ENCODE results near the gene OPCML. TPM values are rescaled to one million over a fixed set of nuclear protein-coding genes. Genes with fewer than 3 reads are reported as not detected.

OPCML gene
- total RNA-seq, 1 donor from 2014 or later = 0.61 TPM

- peaks cover 2% of the 10 kb centered on the region for H3K27me3 Mint-ChIP-seq (ENCODE audit: unreplicated experiment)
- DNase-seq = no peak
- no peak overlapping the region for H3K4me3 Mint-ChIP-seq (ENCODE audit: unreplicated experiment)
- H3K27ac Mint-ChIP-seq (ENCODE audit: unreplicated experiment) = no peak overlapping the region
- peaks cover 7% of the 10 kb centered on the region for H3K9me3 Mint-ChIP-seq (ENCODE audit: unreplicated experiment)
- peaks cover 4% of the 10 kb centered on the region for H3K36me3 Mint-ChIP-seq (ENCODE audit: unreplicated experiment)
- TF ChIP-seq, protein P1, sequence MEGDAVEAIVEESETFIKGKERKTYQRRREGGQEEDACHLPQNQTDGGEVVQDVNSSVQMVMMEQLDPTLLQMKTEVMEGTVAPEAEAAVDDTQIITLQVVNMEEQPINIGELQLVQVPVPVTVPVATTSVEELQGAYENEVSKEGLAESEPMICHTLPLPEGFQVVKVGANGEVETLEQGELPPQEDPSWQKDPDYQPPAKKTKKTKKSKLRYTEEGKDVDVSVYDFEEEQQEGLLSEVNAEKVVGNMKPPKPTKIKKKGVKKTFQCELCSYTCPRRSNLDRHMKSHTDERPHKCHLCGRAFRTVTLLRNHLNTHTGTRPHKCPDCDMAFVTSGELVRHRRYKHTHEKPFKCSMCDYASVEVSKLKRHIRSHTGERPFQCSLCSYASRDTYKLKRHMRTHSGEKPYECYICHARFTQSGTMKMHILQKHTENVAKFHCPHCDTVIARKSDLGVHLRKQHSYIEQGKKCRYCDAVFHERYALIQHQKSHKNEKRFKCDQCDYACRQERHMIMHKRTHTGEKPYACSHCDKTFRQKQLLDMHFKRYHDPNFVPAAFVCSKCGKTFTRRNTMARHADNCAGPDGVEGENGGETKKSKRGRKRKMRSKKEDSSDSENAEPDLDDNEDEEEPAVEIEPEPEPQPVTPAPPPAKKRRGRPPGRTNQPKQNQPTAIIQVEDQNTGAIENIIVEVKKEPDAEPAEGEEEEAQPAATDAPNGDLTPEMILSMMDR (IDR thresholded peaks at IDR 0.05; ENCODE audit: partially characterized antibody, unreplicated experiment) = no peak
- H3K4me1 Mint-ChIP-seq (ENCODE audit: low read depth, unreplicated experiment) = peaks cover 18% of the 10 kb centered on the region
Observed at GRCh38 chr11:133222425-133223330, 309.6 kb downstream of the OPCML start.

DNA sequence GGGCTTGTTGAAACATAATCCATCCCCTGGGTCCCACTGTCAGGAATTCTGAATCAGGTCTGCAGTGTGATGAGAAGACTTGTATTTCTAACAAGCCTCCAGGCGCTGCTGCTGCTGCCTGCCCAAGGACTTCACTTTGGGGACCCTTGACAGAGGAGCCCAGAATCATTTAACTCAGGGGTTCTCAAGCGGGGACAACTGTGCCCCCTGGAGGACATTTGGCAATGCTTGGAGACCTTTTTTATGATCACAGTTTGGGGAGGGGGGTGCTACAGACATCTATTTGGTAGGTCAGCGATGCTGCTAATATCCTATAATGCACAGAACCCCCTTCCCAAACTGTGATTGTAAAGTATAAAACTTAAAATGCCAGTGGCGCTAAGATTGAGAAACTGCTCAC is 312.8 kb downstream of the OPCML start:
- Mint-ChIP-seq H3K27ac (ENCODE audit: unreplicated experiment) (no peak overlapping the region), H3K36me3 (ENCODE audit: unreplicated experiment) (peaks cover 4% of the 10 kb centered on the region), H3K4me3 (ENCODE audit: unreplicated experiment) (no peak overlapping the region), H3K9me3 (ENCODE audit: unreplicated experiment) (peaks cover 5% of the 10 kb centered on the region), H3K4me1 (ENCODE audit: low read depth, unreplicated experiment) (peaks cover 10% of the 10 kb centered on the region), H3K27me3 (ENCODE audit: unreplicated experiment) (peaks cover 2% of the 10 kb centered on the region)
- TF ChIP-seq, protein P1 (IDR thresholded peaks at IDR 0.05; ENCODE audit: partially characterized antibody, unreplicated experiment) = no peak
- DNase-seq = no peak

- Mint-ChIP-seq H3K27ac (ENCODE audit: unreplicated experiment) (no peak overlapping the region), H3K36me3 (ENCODE audit: unreplicated experiment) (no peaks in the 10 kb centered on the region), H3K27me3 (ENCODE audit: unreplicated experiment) (no peaks in the 10 kb centered on the region), H3K9me3 (ENCODE audit: unreplicated experiment) (peaks cover 3% of the 10 kb centered on the region), H3K4me3 (ENCODE audit: unreplicated experiment) (no peak overlapping the region), H3K4me1 (ENCODE audit: low read depth, unreplicated experiment) (peaks cover 10% of the 10 kb centered on the region)
- no peak for DNase-seq
- TF ChIP-seq, protein P1 (IDR thresholded peaks at IDR 0.05; ENCODE audit: partially characterized antibody, unreplicated experiment) = no peak
Observed at GRCh38 chr11:133216813-133217212, 315.5 kb downstream of the OPCML start.

DNA sequence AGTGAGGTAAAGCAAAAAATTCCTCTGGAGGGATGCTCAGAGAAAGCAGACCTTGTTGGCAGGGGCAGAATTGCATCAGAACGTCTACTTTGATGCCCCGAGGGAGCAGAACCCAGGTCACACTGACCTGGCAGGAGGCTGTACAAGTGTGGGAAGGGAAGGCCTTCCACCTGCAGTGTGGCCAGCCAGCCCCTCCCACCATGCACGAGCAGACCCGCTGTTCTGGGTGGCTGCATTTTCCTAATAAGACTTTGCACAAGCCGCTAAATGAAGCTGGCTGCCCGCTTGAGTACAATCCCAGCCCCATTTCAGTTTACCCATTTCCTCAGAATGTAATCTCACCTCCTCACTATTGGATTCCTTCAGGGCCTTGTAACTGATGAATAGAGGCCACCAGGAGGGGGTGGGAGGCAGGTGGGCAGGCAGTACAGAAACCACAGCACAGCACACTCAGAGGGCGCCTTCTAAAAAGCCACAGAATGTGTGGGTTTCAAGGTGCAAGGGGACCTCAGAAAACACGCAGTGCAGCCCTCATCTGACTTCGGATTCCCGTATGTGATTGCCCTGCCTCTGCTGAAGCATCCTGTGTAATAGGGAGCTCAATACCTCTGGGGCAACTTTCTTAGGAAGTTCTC is 316.6 kb downstream of the OPCML start:
- no peak for DNase-seq
- Mint-ChIP-seq H3K36me3 (ENCODE audit: unreplicated experiment) (no peaks in the 10 kb centered on the region), H3K9me3 (ENCODE audit: unreplicated experiment) (no peaks in the 10 kb centered on the region), H3K27ac (ENCODE audit: unreplicated experiment) (no peak overlapping the region), H3K4me3 (ENCODE audit: unreplicated experiment) (no peak overlapping the region), H3K27me3 (ENCODE audit: unreplicated experiment) (no peaks in the 10 kb centered on the region), H3K4me1 (ENCODE audit: low read depth, unreplicated experiment) (peaks cover 14% of the 10 kb centered on the region)
- TF ChIP-seq, protein P1 (IDR thresholded peaks at IDR 0.05; ENCODE audit: partially characterized antibody, unreplicated experiment) = no peak

- Mint-ChIP-seq H3K4me1 (ENCODE audit: low read depth, unreplicated experiment) (peaks cover 14% of the 10 kb centered on the region), H3K27me3 (ENCODE audit: unreplicated experiment) (no peaks in the 10 kb centered on the region), H3K36me3 (ENCODE audit: unreplicated experiment) (no peaks in the 10 kb centered on the region), H3K9me3 (ENCODE audit: unreplicated experiment) (no peaks in the 10 kb centered on the region), H3K27ac (ENCODE audit: unreplicated experiment) (no peak overlapping the region), H3K4me3 (ENCODE audit: unreplicated experiment) (no peak overlapping the region)
- no peak for DNase-seq
- TF ChIP-seq, protein P1 (IDR thresholded peaks at IDR 0.05; ENCODE audit: partially characterized antibody, unreplicated experiment) = no peak
Observed at GRCh38 chr11:133214646-133215045, 317.7 kb downstream of the OPCML start.
